GM18508 (cell line): ENCODE measurements around the gene LSM2.
"Not testable (repeated sequence)": the region's sequence is repeated elsewhere in the genome, so short reads cannot be mapped to it uniquely, and the experiment has no call there.

ENCODE experiments used
- ATAC-seq: cut with Tn5 transposase; IDR thresholded peaks from one replicate; pipeline ENCODE4 v1.9.1; 2021; ENCODE audit warnings: moderate number of reproducible peaks; ENCODE audit not compliant: insufficient read depth, unreplicated experiment

Gene LSM2

DNA sequence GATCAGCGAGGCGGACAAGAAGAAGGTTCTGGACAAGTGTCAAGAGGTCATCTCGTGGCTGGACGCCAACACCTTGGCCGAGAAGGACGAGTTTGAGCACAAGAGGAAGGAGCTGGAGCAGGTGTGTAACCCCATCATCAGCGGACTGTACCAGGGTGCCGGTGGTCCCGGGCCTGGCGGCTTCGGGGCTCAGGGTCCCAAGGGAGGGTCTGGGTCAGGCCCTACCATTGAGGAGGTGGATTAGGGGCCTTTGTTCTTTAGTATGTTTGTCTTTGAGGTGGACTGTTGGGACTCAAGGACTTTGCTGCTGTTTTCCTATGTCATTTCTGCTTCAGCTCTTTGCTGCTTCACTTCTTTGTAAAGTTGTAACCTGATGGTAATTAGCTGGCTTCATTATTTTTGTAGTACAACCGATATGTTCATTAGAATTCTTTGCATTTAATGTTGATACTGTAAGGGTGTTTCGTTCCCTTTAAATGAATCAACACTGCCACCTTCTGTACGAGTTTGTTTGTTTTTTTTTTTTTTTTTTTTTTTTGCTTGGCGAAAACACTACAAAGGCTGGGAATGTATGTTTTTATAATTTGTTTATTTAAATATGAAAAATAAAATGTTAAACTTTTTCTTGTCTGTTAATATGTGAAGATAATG is 23.0 kb upstream of the LSM2 start:
- ATAC-seq: no peak

DNA sequence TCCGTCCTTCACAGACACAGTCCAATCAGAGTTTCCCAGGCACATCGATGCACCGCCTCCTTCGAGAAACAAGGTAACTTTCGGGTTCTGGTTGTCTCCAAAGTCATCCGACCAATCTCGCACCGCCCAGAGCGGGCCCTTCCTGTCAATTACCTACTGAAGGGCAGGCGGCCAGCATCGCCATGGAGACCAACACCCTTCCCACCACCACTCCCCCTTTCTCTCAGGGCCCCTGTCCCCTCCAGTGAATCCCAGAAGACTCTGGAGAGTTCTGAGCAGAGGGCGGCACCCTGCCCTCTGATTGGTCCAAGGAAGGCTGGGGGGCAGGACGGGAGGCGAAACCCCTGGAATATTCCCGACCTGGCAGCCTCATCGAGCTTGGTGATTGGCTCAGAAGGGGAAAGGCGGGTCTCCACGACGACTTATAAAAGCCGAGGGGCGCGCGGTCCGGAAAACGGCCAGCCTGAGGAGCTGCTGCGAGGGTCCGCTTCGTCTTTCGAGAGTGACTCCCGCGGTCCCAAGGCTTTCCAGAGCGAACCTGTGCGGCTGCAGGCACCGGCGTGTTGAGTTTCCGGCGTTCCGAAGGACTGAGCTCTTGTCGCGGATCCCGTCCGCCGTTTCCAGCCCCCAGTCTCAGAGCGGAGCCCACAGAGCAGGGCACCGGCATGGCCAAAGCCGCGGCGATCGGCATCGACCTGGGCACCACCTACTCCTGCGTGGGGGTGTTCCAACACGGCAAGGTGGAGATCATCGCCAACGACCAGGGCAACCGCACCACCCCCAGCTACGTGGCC is 20.7 kb upstream of the LSM2 start, which contains the start of gene HSPA1B:
HSPA1B (plus strand) TSS at position 453 of the 794 bp plus-strand sequence; CDS start at position 666, 213 bp downstream.
- ATAC-seq: peak; percentile 52

DNA sequence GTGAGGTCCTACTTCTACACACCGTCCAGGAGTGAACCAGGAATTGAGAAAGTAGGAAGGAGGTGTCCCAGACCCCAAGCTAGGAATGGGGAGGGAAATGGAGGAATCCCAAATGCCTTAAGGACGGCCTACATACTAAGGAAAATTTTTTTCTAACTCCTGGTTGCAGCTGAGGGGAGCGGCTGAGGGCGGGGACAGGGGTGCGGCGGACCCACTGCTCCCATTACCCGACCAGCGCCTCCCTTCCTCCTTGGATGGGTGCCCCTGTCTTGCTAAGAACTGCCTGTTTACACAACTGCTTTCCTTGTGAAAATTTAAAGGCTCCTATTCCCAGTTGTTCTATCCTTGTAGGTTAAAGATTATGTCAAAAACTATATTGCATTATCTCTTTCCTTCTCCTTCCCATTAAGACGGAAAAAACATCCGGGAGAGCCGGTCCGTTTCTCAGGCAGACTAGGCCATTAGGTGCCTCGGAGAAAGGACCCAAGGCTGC is 20.1 kb upstream of the LSM2 start:
- ATAC-seq: no peak

DNA sequence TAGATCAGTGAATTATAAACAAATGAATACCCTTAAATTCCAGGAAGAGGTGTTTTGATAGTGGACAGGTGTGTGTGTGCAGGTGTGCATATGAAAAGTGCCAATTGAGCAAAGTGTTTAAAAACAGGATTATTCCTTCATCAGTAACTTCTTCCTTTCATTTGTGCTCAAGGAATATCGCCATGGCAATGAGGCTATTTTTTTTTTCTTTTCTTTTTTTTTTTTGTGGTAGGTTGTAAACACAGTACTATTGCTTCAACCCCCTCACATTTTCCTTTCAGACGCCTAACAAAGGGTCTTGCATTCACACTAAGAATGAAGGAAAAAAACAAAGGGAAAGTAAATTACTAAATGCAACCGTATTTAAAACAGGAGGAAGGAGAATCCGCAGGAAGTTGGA is 18.8 kb upstream of the LSM2 start:
- no peak for ATAC-seq

DNA sequence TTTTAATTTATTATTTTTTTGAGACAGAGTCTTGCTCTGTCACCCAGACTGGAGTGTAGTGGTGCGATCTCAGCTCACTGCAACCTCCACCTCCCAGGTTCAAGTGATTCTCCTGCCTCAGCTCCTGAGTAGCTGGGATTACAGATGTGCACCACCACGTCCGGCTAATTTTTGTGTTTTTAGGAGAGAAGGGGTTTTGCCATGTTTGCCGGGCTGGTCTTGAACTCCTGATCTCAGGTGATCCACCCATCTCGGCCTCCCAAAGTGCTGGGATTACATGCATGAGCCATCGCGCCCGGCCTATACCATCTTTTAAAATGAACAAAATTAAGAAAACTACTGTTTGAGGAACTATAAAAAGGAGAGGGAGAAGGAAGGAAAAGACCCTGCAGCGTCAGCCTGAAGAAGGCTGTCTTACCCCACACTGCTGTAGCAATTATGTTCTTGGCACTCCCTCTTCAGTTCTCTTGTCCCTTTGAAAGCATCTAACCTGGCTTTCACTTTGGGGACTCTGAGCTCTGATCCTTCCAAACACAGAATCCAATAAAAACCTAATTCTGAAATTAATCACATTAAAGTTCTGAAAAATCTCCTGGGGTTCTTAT is 16.9 kb upstream of the LSM2 start:
- not testable (repeated sequence) for ATAC-seq

DNA sequence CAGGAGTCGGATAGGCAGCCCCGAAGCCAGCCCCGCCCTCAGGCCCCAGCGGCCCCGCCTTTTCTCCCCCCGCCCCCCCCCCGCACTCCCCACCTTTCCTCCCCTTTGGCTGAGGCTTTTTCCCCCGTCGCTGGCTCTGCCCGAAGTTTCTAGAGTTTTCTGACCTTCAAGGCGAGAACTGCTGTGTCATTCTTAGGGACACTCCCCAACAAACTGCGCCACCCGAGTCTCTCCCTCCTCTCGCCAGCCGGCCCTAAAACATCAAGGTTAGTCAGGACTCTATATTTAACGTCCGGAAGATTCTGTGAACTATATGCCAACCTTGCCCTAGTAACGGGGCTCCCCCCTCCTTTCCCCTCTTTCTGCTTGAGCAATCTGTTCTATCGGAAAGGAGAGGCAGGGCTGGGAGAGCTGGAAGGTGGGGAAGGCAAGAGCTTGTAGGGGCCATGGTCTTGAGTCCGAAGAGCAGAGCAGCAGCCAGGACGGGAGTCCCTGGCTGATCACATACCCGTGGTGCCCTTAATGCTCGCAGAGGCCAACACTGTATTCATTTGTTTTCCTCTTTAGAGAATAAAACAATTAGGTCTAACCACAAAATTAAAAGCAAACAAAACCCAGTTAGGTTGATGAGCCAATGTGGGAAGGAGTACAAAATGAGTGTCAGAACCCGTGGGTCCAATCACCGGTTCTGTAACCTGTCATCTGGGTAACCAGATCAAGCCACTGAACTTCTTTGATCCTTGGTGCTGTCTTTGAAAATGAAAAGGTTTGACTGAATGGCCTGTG is 15.5 kb upstream of the LSM2 start:
- ATAC-seq: no peak

DNA sequence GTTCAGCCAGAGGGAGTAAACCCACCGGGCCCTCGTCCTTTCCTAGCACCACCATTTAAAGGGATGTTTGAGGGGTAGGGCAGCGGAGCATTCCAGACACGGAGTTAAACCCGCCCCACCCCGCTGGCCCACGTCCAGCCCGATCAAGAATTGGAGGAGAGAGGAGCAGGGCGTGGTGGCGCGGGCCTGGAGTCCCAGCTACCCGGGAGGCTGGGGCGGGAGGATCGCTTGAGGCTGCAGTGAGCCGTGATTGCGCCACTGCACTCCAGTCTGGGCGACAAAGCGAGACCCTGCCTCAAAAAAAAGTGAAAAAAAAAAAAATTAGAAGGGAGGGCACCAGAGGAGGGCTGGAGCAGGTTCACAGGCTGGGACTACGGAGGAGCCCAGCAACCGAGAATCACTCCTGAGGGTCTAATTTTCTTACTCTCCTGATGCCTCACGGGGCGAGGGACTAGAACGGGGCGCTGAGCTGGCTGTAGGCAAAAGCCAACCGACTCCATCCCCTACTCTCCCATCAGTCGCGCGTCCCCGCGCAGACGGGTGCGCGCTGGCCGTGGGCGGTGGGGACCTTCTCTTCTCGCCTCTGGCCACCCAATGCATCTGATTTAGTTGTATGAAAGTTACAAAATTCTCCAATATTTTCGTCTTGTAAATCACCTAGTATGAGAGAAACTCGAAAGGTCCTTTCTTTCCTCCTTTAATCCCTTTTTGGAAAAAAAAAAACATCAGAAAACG is 14.7 kb upstream of the LSM2 start:
- ATAC-seq: no peak

DNA sequence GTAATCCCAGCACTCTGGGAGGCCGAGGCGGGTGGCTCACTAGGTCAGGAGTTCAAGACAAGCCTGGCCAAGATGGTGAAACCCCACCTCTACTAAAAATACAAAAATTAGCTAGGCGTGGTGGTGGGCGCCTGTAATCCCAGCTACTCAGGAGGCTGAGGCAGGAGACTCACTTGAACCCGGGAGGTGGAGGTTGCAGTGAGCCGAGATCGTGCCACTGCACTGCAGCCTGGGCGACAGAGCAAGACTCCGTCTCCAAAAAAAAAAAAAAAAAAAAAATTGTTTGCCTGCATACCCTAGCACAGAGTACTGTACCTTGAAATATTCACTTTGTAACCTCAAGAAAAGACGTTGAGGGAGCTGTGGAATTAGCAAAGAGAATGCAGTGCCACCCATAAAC is 13.6 kb upstream of the LSM2 start:
- ATAC-seq: not testable (repeated sequence)

DNA sequence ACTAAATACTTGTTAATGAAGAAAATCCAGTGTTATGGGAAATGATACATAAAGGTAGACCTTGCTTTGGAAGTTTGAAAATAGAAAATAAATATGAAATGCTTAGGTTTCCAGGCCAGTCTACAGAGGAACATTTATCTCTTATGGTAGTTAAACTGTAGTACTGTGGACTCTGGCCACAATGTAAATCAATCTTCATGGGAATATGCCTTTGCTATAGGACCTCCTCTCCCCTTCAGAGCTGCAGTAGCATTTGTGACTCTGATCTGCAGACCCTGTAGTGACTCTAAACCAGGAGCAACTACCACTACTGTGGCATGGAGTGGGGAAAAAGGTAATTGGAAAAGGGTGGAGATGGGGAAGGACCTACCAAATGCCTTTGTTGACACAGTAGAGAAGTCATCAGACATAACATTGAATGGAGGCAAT is 13.1 kb upstream of the LSM2 start:
- ATAC-seq: no peak

DNA sequence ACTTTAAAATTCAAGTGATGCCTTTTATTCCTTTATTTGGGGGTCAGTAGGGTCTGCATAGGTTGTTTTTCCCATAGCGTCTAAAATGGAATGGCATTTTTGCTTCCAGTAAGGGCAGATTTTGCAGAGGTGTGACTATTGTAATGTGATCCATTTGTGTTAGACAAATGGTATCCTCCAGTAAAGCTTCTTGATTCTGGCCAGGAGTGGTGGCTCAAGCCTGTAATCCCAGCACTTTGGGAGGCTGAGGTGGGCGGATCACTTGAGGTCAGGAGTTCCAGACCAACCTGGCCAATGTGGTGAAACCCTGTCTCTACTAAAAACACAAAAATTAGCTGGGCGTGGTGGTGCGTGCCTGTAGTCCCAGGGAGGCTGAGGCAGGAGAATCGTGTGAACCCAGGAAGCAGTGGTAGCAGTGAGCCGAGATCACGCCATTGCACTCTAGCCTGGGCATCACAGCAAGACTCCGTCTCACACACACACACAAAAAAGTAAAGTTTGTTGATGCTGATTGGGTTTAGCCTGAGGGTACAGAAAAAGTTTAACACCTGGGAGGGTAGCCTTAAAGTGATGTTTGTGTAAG is 11.3 kb upstream of the LSM2 start:
- ATAC-seq: not testable (repeated sequence)

DNA sequence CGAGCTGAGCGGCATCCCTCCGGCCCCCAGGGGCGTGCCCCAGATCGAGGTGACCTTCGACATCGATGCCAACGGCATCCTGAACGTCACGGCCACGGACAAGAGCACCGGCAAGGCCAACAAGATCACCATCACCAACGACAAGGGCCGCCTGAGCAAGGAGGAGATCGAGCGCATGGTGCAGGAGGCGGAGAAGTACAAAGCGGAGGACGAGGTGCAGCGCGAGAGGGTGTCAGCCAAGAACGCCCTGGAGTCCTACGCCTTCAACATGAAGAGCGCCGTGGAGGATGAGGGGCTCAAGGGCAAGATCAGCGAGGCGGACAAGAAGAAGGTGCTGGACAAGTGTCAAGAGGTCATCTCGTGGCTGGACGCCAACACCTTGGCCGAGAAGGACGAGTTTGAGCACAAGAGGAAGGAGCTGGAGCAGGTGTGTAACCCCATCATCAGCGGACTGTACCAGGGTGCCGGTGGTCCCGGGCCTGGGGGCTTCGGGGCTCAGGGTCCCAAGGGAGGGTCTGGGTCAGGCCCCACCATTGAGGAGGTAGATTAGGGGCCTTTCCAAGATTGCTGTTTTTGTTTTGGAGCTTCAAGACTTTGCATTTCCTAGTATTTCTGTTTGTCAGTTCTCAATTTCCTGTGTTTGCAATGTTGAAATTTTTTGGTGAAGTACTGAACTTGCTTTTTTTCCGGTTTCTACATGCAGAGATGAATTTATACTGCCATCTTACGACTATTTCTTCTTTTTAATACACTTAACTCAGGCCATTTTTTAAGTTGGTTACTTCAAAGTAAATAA is 10.6 kb upstream of the LSM2 start:
- ATAC-seq: not testable (repeated sequence)

DNA sequence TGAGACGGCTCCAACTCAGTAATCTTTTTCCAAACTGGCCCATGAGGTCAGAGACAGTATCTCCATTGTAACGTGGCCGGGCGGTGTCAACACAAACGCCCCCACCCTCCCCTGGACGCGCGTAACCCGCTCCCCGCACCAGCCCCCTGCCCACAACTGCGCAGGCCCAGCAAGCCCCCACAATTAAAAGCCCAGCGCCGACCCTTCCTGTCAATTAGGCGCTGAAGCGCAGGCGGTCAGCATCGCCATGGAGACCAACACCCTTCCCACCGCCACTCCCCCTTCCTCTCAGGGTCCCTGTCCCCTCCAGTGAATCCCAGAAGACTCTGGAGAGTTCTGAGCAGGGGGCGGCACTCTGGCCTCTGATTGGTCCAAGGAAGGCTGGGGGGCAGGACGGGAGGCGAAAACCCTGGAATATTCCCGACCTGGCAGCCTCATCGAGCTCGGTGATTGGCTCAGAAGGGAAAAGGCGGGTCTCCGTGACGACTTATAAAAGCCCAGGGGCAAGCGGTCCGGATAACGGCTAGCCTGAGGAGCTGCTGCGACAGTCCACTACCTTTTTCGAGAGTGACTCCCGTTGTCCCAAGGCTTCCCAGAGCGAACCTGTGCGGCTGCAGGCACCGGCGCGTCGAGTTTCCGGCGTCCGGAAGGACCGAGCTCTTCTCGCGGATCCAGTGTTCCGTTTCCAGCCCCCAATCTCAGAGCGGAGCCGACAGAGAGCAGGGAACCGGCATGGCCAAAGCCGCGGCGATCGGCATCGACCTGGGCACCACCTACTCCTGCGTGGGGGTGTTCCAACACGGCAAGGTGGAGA is 8.5 kb upstream of the LSM2 start, which contains the start of the genes HSPA1A and HSPA1L:
HSPA1A (plus strand) TSS at position 519 of the 814 bp plus-strand sequence; CDS start at position 733, 214 bp downstream.
HSPA1L (minus strand) TSS at position 259 of the 814 bp plus-strand sequence. CDS start 3,311 bp downstream, outside the sequence.
- ATAC-seq: no peak

DNA sequence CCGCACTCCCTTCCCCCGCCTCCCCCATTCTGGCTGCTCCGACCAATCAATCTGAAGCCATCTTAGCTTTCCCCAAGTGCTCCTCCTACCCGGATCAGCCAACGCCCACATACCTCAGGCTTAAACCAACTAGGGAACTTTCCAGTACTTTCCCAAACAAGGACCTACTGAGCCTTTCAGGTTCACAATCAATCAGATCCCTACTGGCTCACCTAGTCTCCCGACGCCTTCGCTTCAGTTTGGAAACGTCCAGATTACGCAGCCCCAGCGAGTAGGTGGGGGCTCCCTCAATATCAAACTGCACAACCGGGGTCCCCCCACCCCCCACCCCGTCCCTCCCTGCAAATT is 7.9 kb upstream of the LSM2 start:
- no peak for ATAC-seq

DNA sequence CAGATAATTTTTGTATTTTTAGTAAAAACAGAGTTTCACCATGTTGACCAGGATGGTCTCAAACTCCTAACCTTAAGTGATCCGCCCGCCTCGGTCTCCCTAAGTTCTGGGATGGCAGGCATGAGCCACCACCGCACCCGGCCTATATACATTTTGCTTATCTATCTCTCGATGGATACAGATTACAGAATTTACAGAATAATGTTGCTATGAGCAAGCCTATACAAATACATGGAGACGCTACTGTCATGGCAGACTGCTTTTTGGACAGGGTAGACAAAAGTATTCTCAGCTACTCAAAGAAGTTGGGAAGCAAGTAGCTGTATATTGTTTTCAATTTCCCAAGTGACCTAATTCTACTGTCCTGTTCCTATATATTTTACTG is 6.7 kb upstream of the LSM2 start:
- ATAC-seq: no peak

DNA sequence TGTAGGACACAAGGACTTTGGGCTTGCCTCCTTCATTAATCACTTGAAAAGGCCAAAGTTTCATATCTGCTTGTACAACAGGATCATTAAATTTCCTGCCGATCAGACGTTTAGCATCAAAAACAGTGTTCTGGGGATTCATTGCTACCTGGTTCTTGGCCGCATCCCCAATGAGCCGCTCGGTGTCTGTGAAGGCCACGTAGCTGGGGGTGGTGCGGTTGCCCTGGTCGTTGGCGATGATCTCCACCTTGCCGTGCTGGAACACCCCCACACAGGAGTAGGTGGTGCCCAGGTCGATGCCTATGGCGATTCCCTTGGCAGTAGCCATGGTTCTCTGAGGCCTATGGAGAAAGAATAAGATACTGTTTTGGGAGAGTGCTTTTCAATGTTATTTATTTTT is 4.9 kb upstream of the LSM2 start:
- no peak for ATAC-seq

DNA sequence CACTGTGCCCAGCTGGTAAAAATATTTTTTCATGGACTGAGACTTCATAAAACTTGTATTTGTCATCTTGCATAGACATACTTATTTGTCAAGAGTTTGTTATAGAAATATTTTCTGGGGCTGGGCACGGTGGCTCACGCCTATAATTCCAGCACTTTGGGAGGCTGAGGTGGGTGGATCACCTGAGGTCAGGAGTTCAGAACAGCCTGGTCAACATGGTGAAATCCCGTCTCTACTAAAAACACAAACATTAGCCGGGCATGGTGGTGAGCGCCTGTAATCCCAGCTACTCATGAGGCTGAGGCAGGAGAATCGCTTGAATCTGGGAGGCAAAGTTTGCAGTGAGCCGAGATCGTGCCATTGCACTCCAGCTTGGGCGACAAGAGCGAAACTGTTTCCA is 1.8 kb upstream of the LSM2 start:
- ATAC-seq: not testable (repeated sequence)

DNA sequence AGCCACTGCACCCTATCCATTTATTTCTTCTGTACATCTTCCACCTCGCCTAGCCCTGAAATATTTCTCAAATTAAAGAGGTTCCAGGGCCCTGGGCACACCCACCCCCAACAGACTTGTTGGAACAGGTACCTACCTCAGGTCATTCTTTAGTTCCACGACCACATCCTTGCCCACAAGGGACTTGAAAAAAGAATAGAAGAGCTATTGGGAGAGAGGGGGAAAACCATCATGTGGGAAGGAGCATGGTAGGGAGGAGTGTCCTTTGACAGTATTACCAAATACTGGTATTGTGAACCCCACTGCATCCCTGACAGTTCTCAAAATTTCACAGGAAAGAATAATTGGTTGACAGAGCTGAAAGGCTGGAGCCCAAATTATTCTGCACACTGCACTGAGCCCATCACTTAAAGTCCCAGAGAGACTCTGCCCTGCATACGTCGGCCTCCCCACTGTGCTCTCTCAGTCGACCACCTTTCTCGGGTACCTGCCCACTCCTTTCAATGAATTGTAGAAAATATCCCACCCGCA is 762 bp downstream of the LSM2 start:
- no peak for ATAC-seq
